CD4-positive, alpha-beta T cell treated with Interleukin-15 for 4 hours (primary cell): ENCODE data around the gene SERPINE1.

Experiments used
- DNase-seq: peaks from one replicate; pipeline ENCODE4 v3.0.0-alpha.2; 2020; ENCODE audit warnings: low spot score

The SERPINE1 gene

DNA sequence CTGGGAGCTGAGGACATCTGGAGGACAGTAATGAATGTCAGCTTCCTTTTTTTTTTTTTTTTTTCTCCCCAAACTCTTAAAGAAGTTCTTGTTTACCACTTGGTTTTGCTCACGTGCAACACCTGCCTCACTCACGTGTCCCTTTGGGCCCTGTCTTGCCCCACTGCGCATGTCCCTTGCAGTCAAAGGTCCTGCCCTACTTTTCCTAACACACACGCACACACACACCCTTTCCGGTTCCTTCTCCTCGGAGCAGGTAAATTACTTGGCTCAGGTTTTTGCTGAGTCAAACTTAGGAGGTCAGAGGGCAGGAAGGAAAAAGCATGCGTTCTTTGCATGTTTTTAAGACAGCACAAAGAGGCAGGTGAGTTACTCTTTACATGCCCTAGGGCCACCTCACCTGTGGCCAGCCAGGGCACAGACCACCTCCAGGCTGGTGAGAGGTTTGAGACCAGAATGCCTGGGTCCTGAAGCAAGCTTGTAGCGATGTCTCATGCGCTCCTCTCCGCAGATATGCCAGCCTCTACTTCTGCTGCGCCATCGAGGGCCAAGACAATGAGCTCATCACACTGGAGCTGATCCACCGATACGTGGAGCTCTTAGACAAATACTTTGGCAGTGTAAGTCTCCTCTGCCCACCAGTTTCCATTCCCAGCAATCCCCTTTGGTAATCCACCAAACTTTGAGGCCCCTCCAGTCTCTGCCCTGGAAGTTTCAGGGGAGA is 30.1 kb downstream of the SERPINE1 start:
- DNase-seq = no peak

DNA sequence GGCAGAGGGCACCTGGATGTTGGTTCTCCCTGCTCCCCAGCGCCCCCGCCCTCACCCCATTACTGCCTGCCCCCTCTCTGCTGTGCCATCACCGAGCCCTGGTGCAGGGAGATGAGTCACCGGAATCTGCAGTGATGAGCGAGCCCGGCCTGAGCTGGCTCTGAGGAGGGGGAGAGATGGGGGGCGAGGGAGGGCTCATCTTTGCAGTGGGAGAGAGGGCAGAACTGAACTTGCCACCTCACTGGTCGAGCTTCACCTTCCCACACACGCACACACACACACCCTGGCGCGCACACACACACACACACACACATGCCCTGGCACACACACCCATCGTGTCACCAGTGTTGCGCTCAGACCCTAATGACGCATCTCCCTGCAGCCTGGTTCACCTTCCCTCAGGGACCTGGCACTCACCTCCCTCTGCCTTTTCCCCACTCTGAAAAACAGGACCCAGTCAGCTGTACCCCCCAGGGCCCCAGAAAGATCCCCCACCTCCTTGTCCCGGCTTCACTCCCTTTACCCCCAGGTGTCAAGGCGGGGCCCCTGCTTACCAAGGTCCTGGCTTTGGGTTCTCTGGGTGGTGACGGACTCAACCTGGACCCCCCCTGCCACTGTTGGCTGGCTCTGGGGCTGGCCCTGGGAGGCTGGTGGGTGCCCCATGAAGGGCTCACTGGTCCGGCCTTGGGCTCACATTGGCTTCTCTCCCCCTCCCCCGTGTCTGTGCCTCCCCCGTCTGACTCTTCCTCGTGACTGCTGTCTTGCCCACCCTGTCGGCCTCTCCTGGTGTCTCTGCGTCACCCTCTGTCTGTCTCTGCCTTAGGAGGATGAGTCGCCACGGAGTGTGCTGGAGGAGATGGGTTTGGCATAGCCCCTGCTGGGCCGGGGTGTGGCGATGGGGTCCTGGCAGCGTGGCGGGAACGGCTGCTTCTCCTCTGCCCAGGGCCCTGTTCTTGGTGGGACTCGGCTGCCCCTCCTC is 33.1 kb downstream of the SERPINE1 start:
- DNase-seq = no peak

DNA sequence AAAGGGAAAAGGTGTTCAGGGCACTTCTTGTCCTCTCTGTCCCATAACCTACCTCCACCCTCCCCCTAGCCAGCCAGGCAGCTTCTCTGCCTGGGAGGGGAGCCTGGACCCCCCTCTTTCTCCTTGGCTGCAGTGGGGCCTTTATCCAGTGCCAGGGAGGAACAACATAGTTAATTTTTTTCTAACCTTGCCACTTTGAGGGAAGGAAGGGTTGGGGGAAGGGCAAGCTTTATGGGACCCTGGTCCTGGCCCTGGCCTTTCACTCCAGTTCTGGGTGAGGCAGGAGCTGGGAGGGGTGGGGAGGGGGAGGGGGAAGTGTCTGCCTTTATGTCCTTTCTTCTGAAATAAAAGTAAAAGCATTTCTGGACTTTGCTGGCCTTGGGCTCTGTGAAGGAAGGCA is 34.0 kb downstream of the SERPINE1 start:
- DNase-seq = no peak

DNA sequence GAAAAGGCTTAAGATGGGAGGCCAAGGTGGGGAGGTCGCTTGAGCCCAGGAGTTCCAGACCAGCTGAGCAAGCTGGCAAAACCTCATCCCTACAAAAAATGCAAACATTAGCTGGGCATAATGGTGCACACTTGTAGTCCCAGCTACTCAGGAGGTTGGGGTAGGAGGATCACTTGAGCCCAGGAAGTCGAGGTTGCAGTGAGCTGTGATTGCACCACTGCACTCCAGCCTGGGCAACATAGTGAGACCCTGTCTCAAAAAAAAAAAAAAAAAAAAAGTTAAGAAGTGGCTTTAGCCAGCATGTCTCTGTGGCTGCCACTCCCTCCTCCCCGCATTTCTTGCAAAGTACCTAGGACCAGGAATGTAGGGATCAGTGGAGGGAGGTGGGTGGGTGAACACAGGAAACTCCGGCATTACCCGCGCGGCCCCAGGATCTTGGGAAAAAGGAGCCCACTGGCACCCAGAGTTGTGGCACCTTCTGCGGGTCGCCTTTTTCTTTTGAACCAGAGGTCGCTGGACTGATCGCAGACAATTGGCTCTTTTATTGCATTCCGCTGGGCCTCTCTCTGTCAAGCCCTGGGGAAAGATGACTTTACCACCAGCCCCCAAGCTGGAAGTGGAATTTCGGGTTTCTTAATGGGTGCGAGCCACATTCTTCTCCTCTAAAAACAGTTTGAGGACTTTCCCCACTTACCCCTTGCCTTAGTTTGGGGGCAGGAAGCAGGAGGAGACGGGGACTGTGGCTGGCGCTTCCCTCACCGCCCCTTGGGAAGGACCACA is 35.0 kb downstream of the SERPINE1 start:
- DNase-seq = no peak

DNA sequence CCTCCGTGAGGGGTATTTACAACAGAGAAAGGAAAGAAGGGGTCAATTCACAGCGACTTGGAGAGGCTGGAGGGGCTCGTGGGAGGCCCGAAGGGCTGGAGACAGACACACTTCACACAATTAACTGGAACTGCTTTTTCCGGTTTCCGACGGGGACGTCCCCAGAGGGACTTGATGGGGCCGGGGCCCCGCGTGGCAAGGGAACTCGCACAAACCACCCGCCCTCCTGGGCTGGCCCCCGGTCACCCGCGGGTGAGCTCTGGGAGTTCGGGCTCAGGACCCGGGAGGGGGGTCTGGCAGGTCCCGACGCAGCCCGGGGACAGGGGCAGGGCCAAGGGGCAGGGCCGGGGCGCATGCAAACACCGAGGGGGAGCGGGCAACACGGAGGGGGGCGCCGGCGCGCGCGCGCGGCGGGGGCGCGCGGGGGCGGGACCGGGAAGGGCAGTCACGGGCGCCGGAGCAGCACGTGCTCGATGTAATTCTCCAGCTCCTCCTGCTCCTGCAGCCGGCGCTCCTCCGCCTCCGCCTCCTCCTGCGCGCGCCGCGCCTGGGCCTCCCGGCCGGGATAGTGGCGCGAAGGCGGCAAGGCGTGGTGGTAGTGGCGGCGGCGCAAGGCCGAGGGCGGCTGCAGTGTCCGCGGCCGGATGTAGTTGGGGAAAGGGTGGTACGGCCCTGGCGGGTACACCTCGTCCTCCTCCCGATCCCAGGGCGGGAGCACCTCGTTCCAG is 35.8 kb downstream of the SERPINE1 start:
- DNase-seq = no peak

DNA sequence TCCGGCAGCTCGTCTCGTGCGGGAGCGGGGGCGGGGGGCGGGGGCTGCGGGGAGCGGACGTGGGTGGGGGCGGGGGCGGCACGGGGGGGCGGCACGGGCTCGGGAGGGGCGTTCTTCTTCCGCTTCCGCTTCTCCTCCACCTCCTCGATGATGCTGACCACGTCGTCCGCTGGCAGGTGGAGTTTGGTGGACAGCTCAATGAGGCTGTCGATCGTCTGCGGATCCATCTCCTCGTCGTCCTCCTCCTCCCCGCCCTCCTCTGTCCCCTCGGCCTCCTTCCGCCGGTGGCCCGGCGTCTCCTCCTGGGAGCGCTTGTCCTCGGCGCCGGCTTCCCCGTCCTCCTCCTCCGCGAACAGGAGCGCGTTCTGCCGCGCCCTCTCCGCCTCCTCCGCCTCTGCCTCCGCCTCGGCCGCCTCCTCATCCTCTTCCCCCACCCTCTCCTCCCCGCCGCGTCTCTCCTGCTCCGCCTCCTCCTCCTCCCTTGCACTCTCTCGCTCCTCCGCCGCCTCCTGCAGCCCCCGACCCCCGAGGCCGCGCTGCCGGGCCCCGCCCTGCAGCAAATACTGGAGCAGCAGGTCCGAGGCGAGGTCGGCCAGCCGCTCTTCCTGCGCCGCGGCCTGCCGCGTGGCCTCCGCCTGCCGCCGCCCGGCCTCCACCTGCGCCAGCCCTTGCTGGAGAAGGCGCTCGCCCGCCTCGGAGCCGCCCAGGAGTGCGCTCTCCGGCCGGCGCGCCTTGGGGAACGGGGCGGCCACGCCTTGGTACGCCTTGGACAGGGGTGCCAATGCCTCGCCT is 36.6 kb downstream of the SERPINE1 start:
- no peak for DNase-seq

DNA sequence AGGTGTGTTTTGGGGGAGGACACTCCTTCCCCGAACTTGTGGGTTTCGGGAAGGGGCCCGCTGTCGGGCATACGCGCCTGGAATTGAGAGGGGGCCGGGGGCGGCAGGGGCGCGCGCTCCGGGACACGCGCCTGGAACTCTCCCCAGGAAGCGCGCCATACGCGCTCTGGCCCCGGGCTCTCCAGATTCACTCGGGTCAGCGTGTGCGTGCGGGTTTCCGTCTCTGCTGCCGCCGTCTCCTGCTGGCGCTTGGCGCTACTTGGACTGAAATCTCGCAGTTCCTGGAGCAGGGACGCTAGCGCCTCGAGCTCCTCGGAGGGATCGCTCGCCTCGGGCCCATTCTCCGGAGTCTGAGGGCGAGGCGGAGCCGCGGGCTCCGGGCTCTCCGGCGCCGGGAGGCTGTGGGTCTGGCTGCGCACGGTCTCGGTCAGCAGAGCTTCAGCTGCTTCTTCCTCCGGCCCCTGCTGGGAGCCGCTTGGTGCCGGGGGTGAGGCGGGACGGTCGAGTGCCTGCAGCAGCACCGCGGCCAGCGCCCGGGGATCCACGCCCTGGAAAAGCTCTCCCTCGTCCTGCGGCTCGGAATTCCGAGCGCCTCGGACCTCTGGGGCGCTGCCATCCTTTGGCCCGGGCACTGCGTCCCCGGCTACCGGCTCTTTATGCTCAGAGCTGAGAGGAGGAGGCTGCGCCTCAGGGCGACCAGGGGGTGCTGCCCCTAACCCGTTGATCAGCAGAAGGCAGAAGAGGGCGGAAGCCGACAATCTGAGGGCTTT is 37.4 kb downstream of the SERPINE1 start:
- DNase-seq = no peak

DNA sequence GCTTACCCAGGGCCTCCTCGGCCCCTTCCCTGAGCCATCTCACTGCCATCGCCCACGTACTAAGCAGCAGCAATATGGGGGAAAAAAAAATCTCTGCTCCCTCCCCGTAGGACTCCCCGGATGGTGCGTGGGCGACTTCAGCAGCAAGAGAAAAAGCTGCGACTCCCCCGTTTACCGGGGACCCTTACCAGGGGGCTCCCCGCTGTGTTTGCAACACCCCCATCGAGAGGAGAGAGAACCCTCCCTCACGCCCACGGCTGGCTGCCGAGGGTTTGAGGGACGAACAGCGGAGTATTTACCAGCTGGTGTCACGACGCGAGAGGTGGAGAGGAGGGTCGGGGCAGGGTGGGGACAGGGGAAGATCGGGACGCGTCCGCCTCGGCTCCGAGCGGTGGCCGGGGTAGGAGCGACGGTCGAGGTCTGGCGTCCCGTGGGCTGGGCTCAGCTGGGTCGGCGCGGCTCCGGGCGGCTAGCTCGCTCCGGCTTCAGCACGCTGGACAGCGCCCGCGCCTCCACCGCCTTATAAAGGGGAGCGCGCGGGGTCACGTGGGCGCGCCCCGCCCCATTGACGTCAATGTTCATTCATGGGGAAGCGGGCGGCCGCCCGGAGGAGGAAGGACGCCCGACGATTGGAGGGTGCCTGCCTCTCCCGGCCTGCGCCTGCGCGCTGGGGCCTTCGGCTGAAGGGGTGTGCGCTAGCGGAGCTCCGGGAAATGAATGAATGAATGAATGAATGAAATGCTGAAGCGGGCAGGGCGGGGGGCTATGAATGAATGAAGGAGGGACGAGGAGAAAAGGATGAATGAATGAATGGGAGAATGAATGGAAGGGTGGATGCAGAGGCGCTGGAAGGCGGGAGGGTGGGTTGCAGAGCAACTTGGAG is 38.4 kb downstream of the SERPINE1 start, which contains the start of gene VGF:
TSS of gene VGF (minus strand) at position 495 of the 883 bp plus-strand sequence. CDS start 726 bp downstream, outside the sequence.
- DNase-seq = peak; percentile 89

DNA sequence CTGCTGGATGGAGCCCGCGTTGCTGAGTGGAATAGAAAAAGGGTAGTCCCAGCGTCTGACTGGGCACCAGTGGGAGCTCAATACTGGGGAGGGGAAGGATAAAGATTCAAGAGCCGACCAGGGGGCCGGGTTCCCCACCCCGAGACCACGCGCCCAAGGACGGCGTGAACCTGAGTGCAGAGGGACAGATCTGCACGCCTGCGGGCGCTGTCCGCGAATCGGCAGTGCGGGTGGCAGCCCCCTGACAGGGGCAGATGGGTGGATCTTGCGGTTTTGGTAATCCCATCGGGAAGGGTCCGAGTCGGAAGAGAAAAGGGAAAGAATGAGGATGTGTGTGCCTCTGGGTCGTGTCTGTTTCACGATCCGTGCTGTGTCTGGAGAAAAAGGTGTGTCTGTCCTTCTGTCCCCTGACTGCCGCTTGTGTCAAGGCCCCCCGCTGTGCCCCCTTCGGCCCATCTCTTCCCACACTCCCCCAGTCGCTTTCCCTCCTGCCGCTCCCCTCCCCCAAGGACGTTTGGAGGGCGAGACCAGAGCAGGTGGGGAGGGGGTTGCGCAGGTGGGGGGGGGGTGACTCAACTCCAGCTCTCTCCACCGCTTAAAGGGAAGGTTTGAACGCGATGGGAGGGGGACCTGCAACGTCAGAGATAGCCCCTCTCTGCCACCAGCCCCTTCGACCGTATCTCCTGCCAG is 39.2 kb downstream of the SERPINE1 start:
- DNase-seq = no peak

DNA sequence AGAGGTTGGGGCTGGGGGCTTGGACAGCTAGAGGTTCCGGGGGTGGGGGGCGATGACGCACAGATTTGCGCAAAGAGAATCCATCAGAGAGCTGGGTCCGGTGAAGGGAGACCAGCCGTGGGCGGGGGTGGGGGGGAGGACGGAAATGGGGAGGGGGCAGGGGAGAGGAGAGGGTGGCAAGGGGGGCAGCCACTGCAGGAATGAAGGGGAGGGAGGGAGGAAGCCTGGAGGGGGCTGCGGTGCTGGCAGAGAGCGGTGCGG is 39.7 kb downstream of the SERPINE1 start:
- DNase-seq = no peak

DNA sequence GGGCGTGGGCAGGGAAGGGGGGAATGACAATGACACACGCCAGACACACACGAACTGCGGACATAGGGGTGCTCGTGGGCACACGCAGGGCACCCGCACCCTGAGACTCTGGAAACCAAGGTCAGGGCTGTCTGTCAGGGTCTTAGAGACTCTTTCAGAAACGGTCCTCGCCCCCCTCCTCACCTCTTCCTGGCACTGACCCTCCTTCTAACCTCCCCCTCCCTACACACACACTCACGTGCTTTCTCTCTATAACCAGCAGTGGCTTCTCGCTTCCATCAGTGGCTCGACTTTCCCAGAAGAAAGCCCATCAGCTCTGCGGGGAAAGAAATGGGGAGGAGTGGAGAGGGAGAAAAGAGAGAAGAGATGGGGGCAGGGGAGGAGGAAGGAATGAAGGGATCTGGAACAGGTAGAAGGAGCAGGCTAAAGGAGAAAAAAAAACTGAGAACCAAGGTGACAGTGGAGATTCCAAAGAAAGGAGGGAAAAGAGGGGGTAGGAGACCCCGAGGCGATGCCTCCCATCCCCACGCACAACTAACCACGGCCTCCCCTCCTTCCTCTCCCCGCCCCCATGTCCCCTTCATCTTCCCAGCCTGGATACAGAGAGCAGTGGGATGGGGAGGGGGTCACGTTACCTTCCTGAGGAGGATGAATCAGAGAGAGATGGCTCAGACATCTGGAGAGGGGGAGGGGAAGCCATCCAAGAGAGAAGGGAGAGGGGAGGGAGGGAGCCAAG is 40.2 kb downstream of the SERPINE1 start:
- no peak for DNase-seq

DNA sequence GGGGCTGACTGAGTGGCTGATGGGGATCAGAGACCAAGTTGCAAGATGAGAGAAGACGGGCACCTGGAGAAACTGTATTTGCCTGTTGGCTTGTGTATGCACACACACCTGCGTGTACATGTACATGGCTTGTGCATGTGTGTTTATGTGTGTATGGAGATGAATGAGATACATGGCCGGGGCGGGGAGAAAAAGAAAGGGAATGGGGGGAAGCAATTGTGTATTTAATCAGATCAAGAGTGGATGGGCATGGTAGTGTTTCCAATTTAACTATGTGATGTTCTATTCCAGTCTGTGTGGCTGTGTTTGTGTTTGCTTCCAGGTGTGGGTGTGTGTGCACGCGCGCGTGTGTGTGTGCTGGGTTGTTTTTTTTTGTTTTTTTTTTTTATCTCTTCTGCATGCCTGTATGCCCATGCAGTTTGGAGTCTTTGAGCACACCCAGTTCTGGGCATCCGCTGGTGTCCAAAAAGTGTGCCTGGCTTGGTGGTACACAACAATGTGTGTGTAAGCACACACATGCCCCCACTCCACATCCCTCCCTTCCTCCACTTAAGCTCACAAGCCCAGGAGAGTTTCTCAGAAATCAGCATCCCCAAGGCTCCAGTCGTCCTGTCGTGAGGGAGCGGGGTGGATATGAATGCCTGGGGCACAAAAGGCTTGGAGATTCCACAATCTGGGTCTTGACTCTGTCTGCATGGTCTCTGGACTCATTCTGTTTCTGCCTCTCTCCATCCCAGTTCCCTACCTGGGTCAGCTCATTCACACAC is 40.9 kb downstream of the SERPINE1 start:
- no peak for DNase-seq

DNA sequence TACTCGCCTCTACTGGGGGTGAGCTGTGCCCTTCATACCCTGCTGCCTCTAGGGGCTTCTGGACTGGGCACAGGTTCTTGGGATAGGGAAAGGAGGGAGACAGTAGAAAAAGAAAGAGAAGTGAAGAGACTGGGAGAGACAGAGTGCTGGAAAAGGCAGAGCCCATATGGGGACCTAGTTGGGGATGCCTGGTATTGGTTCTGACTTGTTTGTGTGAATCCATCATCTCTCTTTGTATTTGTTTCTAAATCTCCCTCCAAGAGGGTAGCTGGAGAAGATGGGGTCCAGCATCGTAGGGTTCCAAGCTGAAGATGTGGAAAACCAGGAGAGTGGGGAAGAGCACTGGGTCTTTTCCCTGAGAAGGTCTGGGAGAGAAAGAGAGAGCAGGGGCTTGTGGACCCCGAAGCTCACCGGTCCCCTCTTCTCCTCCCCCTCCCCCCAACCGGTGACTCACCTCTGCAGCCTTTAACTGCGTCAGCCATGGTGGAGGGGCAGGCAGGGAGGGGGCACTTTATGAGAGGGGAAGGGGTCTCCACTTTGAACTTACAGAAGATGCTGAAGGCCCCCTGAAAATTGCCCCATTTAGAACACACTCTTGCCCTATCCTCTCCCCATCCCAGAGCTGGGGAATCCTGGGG is 41.6 kb downstream of the SERPINE1 start:
- no peak for DNase-seq

DNA sequence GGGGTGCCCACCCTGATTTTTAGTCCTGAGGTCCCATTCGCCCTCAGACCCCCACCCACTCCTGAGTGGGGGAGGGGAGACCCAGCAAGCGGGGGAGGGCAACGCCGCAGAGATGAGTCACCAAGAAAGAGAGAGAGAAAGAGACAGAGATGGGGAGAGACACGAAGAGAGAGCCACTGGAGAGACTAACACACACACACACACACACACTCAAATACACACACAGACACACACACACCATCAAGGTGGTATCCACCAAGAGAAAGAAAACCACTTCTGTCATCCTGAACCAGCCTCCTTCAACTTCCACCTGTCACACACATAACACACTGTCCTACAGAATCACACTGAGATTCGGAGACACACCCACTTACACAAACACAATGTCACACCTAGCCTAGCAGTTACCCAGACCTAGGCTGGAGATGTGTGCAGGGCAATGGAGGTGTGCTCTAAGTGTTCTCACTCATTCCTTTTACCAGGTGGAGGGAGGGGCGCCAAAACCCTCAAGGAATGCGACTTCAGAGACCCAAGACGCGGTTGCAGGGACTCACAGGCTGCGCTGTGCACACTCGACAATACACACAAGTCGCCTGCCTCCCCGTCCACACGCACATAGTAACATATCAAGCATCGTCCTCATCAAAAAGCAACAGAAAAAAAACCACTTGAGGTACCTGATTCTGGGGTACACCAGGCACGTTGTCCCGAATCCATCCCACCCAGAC is 42.4 kb downstream of the SERPINE1 start:
- no peak for DNase-seq

DNA sequence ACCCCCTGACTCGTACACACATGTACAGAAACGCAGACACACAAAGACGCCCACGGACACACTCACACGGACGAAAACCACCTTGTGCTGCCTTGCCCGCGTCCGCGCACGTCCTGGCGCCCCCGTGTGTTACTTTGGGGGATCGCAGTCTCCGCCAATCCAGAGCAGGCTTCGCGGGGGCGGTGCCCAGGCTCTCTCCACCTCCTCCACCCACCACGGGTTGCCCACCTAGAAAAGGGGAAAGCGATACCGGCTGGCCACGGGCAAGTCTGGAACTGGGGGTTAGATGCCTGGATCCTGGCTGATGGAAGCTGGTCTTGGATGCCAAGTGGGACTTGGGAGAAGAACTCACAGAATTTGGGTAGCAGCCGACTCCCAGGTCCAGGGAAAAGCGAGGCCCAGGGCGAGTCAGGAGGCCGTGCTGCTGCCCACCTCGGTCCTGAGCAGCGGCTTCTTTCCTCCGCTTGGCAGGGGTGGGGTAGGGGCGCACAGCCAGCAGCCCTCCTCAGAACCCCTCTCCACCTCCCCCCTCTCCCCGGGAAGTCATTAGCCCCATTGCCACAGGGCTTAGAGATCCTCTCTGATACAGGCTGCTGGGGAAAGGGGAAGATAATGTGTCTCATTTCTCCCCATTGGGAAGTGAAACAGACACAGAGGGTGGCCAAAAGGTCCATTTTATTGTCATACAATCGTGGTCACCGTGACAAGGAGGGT is 43.1 kb downstream of the SERPINE1 start:
- DNase-seq = peak; percentile 80
